ENCODE data around the gene MRPL46. TPM values are rescaled to one million over a fixed set of nuclear protein-coding genes. Genes with fewer than 3 reads are reported as not detected.
A peak's percentile ranks its signal among the peaks of the same experiment; 100 is the strongest.

Gene MRPL46
- total and polyA plus RNA-seq, 9 of the 15 experiments (the other 6 are each of a cell fraction or from before 2014, with no cell fraction given): 41.2 to 72.2 (median 49.8) TPM

DNA sequence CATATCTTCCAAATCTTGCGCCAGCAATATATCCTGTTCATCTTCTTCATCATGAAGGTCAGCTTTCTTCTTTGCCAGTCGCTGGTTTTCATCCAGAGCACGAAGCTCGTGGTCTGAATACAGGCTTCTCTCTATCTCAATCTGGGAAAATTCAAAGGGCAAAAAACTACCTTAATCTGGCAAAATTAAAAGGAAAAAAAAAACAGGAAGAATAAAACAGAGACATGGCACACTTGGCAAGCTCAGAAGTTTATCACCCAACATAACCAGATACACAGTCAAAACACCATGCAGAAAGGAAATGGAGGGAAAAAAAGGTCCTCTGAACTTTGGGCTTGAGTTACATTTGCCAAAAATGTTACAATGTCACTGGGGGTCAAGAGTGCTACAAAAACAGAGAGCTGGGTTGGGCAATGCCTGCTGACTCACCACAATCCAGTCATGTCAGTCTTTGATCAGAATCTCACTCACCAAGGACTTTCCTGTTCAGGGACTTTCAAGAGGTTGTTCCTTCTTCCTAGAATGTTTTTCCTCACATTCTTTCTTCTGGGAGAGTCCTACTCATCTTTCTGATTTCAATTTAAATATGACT lies 1.5 kb downstream of the MRPL46 start (continued):
- TF ChIP-seq, protein P1, sequence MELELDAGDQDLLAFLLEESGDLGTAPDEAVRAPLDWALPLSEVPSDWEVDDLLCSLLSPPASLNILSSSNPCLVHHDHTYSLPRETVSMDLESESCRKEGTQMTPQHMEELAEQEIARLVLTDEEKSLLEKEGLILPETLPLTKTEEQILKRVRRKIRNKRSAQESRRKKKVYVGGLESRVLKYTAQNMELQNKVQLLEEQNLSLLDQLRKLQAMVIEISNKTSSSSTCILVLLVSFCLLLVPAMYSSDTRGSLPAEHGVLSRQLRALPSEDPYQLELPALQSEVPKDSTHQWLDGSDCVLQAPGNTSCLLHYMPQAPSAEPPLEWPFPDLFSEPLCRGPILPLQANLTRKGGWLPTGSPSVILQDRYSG (tag; conservative IDR thresholded peaks at IDR 0.05; ENCODE audit: low read depth): no peak
- TF ChIP-seq, protein P2, sequence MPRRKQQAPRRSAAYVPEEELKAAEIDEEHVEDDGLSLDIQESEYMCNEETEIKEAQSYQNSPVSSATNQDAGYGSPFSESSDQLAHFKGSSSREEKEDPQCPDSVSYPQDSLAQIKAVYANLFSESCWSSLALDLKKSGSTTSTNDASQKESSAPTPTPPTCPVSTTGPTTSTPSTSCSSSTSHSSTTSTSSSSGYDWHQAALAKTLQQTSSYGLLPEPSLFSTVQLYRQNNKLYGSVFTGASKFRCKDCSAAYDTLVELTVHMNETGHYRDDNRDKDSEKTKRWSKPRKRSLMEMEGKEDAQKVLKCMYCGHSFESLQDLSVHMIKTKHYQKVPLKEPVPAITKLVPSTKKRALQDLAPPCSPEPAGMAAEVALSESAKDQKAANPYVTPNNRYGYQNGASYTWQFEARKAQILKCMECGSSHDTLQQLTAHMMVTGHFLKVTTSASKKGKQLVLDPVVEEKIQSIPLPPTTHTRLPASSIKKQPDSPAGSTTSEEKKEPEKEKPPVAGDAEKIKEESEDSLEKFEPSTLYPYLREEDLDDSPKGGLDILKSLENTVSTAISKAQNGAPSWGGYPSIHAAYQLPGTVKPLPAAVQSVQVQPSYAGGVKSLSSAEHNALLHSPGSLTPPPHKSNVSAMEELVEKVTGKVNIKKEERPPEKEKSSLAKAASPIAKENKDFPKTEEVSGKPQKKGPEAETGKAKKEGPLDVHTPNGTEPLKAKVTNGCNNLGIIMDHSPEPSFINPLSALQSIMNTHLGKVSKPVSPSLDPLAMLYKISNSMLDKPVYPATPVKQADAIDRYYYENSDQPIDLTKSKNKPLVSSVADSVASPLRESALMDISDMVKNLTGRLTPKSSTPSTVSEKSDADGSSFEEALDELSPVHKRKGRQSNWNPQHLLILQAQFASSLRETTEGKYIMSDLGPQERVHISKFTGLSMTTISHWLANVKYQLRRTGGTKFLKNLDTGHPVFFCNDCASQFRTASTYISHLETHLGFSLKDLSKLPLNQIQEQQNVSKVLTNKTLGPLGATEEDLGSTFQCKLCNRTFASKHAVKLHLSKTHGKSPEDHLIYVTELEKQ (CRISPR knock-in tag; IDR thresholded peaks at IDR 0.05): no peak
- TF ChIP-seq NFRKB (IDR thresholded peaks at IDR 0.05; ENCODE audit: low read depth): no peak
- TF ChIP-seq ZNF24 (IDR thresholded peaks at IDR 0.05): no peak
- TF ChIP-seq CEBPB (tag; IDR thresholded peaks at IDR 0.05): peak; percentile 98
- TF ChIP-seq HCFC1 (IDR thresholded peaks at IDR 0.05; ENCODE audit: low read depth, low read length): no peak
- TF ChIP-seq E2F3 (CRISPR knock-in tag; IDR thresholded peaks at IDR 0.05): no peak
- peak; percentile 82 for TF ChIP-seq ATF3 (IDR thresholded peaks at IDR 0.05)
- 0 out of 2 replicates have a peak, but pooled peaks have one; percentile 55 for TF ChIP-seq ATF3 (CRISPR knock-in tag; conservative IDR thresholded peaks at IDR 0.05)
- TF ChIP-seq E2F1 (CRISPR knock-in tag; IDR thresholded peaks at IDR 0.05): no peak
- TF ChIP-seq TCF7 (IDR thresholded peaks at IDR 0.05; ENCODE audit: borderline replicate concordance): no peak
- TF ChIP-seq POU5F1 (IDR thresholded peaks at IDR 0.05; ENCODE audit: borderline replicate concordance, low read depth, low read length, partially characterized antibody): no peak
- TF ChIP-seq GTF2E2 (tag; IDR thresholded peaks at IDR 0.05): no peak
- TF ChIP-seq ZKSCAN1 (IDR thresholded peaks at IDR 0.05; ENCODE audit: low read depth, low read length): no peak
- TF ChIP-seq, protein P3, sequence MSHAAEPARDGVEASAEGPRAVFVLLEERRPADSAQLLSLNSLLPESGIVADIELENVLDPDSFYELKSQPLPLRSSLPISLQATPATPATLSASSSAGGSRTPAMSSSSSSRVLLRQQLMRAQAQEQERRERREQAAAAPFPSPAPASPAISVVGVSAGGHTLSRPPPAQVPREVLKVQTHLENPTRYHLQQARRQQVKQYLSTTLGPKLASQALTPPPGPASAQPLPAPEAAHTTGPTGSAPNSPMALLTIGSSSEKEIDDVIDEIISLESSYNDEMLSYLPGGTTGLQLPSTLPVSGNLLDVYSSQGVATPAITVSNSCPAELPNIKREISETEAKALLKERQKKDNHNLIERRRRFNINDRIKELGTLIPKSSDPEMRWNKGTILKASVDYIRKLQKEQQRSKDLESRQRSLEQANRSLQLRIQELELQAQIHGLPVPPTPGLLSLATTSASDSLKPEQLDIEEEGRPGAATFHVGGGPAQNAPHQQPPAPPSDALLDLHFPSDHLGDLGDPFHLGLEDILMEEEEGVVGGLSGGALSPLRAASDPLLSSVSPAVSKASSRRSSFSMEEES (CRISPR knock-in tag; IDR thresholded peaks at IDR 0.05): no peak
- peak; percentile 43; the same call in 1 of the 2 replicates for TF ChIP-seq CREM (IDR thresholded peaks at IDR 0.05; ENCODE audit: low read depth)
- no peak for TF ChIP-seq USF1 (CRISPR knock-in tag; IDR thresholded peaks at IDR 0.05)
- TF ChIP-seq SIX5 (IDR thresholded peaks at IDR 0.05; ENCODE audit: borderline replicate concordance in 1 of 2, insufficient read depth in 1 of 2, low read depth in 1 of 2, low read length in 2 of 2): no peak
- TF ChIP-seq ZZZ3 (IDR thresholded peaks at IDR 0.05): no peak
- TF ChIP-seq TRIM28 (IDR thresholded peaks at IDR 0.05): no peak

All from K562 (cell line).